Astrocyte (in vitro differentiated cells and primary cell): ENCODE data around the gene PLPPR1.

Source experiments
- EZH2 ChIP-seq: IDR thresholded peaks from 2 replicates; pipeline ENCODE4 v1.6.1; 2012; ENCODE audit warnings: mild to moderate bottlenecking, low read length, inconsistent platforms; ENCODE audit not compliant: insufficient read depth
- TF ChIP-seq, protein P1 (sequence below): IDR thresholded peaks from 2 replicates; pipeline ENCODE4 v1.5.1; 2011; ENCODE audit warnings: low read depth, mild to moderate bottlenecking, inconsistent platforms, low read length, moderate library complexity; ENCODE audit not compliant: insufficient read depth

DNA sequence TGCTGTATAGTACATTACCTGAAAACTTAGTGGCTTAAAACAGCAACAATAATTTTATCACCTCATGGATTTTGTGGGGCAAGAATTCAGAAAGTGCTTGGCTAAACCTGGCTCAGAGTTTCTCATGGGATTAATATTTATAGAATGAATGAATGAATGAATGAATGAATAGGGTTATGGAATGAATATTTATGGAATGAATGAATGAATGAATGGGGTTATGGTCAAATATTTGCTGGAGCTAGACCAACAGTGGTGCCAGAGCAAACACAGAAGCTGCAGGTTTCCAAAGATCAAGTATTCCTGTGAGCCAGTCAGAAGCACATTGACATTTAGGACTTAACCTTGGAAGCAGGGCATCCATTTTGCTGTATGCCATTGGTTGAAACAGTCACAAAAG is 35.7 kb downstream of the PLPPR1 start:
- TF ChIP-seq, protein P1, sequence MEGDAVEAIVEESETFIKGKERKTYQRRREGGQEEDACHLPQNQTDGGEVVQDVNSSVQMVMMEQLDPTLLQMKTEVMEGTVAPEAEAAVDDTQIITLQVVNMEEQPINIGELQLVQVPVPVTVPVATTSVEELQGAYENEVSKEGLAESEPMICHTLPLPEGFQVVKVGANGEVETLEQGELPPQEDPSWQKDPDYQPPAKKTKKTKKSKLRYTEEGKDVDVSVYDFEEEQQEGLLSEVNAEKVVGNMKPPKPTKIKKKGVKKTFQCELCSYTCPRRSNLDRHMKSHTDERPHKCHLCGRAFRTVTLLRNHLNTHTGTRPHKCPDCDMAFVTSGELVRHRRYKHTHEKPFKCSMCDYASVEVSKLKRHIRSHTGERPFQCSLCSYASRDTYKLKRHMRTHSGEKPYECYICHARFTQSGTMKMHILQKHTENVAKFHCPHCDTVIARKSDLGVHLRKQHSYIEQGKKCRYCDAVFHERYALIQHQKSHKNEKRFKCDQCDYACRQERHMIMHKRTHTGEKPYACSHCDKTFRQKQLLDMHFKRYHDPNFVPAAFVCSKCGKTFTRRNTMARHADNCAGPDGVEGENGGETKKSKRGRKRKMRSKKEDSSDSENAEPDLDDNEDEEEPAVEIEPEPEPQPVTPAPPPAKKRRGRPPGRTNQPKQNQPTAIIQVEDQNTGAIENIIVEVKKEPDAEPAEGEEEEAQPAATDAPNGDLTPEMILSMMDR: no peak
- no peak for TF ChIP-seq EZH2
